22Rv1 (cell line): ENCODE measurements around the gene SIN3B.

Experiments used
- H3K27ac ChIP-seq: fragments of 450-650 bp; 2 replicates; pipeline ENCODE4 v1.5.1; 2017
- CTCF ChIP-seq: fragments of 450-650 bp; IDR thresholded peaks from 2 replicates; pipeline ENCODE4 v1.5.1; 2017; ENCODE audit warnings: mild to moderate bottlenecking
- ZFX ChIP-seq: fragments of 450-650 bp; IDR thresholded peaks from 2 replicates; pipeline ENCODE4 v1.6.1; 2017; ENCODE audit warnings: antibody characterized with exemption, borderline replicate concordance

Gene SIN3B

GRCh38 chr19:16922949-16923348 is 93.8 kb downstream of the SIN3B start:
- TF ChIP-seq CTCF (no peak), ZFX (no peak)
- H3K27ac ChIP-seq: no peak overlapping the region

- TF ChIP-seq CTCF: no peak
- TF ChIP-seq ZFX: no peak
- H3K27ac ChIP-seq: no peak overlapping the region
Observed at GRCh38 chr19:16927883-16928282, 98.7 kb downstream of the SIN3B start.

GRCh38 chr19:16928351-16928750 is 99.2 kb downstream of the SIN3B start:
- TF ChIP-seq ZFX: no peak
- TF ChIP-seq CTCF: no peak
- H3K27ac ChIP-seq: no peak overlapping the region

- H3K27ac ChIP-seq: no peak overlapping the region
- TF ChIP-seq CTCF: no peak
- TF ChIP-seq ZFX: no peak
Observed at GRCh38 chr19:16928916-16929315, 99.7 kb downstream of the SIN3B start.
